ENCODE results near the gene SMG7.

DNA sequence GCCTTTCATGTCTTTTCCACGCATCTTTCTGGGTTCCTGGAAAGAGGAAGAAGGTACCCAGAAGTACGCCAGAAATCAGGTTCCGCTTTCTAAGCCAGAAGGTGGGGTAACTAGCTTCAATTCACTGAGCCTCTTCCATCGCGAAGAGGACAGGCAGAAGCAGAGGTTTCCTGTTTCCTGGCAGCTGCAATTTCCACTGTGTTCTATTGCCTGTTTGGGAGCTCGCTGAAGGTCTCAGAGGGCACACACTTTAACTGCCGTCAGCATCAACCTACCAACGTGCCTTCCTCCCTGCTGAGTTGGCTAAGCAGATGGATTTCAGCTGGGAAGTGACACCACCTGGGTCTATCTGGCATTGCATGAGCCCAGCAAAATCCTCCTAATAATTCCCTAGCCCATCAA lies 108.0 kb downstream of the SMG7 start:
- TF ChIP-seq, protein P1, sequence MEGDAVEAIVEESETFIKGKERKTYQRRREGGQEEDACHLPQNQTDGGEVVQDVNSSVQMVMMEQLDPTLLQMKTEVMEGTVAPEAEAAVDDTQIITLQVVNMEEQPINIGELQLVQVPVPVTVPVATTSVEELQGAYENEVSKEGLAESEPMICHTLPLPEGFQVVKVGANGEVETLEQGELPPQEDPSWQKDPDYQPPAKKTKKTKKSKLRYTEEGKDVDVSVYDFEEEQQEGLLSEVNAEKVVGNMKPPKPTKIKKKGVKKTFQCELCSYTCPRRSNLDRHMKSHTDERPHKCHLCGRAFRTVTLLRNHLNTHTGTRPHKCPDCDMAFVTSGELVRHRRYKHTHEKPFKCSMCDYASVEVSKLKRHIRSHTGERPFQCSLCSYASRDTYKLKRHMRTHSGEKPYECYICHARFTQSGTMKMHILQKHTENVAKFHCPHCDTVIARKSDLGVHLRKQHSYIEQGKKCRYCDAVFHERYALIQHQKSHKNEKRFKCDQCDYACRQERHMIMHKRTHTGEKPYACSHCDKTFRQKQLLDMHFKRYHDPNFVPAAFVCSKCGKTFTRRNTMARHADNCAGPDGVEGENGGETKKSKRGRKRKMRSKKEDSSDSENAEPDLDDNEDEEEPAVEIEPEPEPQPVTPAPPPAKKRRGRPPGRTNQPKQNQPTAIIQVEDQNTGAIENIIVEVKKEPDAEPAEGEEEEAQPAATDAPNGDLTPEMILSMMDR (IDR thresholded peaks at IDR 0.05), result no peak; the same call in 1 of the 2 replicates
- TF ChIP-seq, protein P2, sequence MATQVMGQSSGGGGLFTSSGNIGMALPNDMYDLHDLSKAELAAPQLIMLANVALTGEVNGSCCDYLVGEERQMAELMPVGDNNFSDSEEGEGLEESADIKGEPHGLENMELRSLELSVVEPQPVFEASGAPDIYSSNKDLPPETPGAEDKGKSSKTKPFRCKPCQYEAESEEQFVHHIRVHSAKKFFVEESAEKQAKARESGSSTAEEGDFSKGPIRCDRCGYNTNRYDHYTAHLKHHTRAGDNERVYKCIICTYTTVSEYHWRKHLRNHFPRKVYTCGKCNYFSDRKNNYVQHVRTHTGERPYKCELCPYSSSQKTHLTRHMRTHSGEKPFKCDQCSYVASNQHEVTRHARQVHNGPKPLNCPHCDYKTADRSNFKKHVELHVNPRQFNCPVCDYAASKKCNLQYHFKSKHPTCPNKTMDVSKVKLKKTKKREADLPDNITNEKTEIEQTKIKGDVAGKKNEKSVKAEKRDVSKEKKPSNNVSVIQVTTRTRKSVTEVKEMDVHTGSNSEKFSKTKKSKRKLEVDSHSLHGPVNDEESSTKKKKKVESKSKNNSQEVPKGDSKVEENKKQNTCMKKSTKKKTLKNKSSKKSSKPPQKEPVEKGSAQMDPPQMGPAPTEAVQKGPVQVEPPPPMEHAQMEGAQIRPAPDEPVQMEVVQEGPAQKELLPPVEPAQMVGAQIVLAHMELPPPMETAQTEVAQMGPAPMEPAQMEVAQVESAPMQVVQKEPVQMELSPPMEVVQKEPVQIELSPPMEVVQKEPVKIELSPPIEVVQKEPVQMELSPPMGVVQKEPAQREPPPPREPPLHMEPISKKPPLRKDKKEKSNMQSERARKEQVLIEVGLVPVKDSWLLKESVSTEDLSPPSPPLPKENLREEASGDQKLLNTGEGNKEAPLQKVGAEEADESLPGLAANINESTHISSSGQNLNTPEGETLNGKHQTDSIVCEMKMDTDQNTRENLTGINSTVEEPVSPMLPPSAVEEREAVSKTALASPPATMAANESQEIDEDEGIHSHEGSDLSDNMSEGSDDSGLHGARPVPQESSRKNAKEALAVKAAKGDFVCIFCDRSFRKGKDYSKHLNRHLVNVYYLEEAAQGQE (IDR thresholded peaks at IDR 0.05; ENCODE audit: insufficient read depth in 1 of 2, low read depth in 2 of 2, low read length in 1 of 2), result no peak
